NT2/D1 (cell line): Measurements from ENCODE around the gene SLC1A7.

Experiments
- DNase-seq: peaks from one replicate; pipeline ENCODE4 v3.0.0-alpha.2; 2011; ENCODE audit warnings: low read depth, low spot score
- H3K27me3 ChIP-seq: 2 replicates; pipeline ENCODE4 v1.6.0; 2011; ENCODE audit warnings: mild to moderate bottlenecking; ENCODE audit not compliant: insufficient read length, insufficient read depth
- H3K36me3 ChIP-seq: 2 replicates; pipeline ENCODE4 v1.6.1; 2011; ENCODE audit warnings: mild to moderate bottlenecking, low read length, mixed read lengths; ENCODE audit not compliant: insufficient read depth, insufficient read length
- H3K4me1 ChIP-seq: 2 replicates; pipeline ENCODE4 v1.5.1; 2011; ENCODE audit not compliant: insufficient read depth, insufficient read length
- H3K4me3 ChIP-seq: 2 replicates; pipeline ENCODE4 v1.5.1; 2011; ENCODE audit warnings: low read depth; ENCODE audit not compliant: insufficient read length
- H3K9ac ChIP-seq: 2 replicates; pipeline ENCODE4 v1.6.0; 2011; ENCODE audit warnings: low read depth; ENCODE audit not compliant: insufficient read length
- H3K9me3 ChIP-seq: 2 replicates; pipeline ENCODE4 v1.5.1; 2011; ENCODE audit warnings: mild to moderate bottlenecking, low read length; ENCODE audit not compliant: insufficient read depth
- SUZ12 ChIP-seq: IDR thresholded peaks from 2 replicates; pipeline ENCODE4 v1.6.1; 2011; ENCODE audit not compliant: insufficient read length, insufficient read depth; ENCODE audit errors: extremely low read depth
- YY1 ChIP-seq: IDR thresholded peaks from 2 replicates; pipeline ENCODE4 v1.6.1; 2011; ENCODE audit not compliant: insufficient read length, insufficient read depth
- ZNF274 ChIP-seq: IDR thresholded peaks from 2 replicates; pipeline ENCODE4 v1.6.1; 2011; ENCODE audit warnings: mild to moderate bottlenecking, low read depth, low read length

Gene SLC1A7

DNA sequence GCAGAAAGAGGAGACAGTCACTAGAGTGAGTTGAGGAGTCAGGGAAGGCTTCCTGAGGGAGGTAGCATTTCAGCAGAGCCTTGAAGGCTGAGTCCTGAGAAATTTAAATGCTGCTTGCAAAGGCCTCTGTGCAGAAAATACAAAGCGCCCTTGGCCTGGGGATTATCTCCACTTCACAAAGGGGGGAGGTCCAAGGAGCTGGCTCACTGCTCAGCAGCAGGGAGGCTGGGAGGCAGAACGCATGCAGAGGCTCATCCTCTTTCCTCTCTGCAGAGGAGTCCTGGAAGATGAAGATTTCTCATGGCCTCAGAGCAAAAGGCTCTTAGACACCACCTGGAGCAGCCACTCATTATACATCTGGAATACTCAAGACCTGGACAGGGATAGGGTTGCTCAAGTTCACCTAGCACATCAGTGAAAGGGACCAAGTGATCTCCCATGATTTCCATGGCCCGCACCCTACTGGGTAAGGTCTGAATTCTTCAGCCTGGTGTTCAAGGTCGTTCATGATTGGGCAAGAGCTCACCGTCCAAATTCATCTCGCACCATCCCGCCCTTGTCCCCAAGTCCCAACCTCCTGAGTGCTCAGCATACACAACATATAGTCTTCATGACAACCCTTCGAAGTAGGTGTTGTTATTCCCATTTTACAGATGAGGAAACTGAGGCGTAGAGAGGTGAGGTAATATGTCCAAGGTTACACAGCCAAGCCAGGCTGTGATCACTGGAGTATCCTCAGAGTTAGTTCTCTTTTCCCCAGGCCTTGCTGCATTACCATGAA is 9.0 kb downstream of the SLC1A7 start:
- Histone ChIP-seq H3K36me3 (no peaks in the 10 kb centered on the region), H3K4me1 (peaks cover 19% of the 10 kb centered on the region), H3K9ac (no peak overlapping the region), H3K27me3 (no peaks in the 10 kb centered on the region), H3K4me3 (no peak overlapping the region), H3K9me3 (peaks cover 14% of the 10 kb centered on the region)
- TF ChIP-seq SUZ12, result no peak
- no peak for TF ChIP-seq YY1
- TF ChIP-seq ZNF274, result no peak
- no peak for DNase-seq

DNA sequence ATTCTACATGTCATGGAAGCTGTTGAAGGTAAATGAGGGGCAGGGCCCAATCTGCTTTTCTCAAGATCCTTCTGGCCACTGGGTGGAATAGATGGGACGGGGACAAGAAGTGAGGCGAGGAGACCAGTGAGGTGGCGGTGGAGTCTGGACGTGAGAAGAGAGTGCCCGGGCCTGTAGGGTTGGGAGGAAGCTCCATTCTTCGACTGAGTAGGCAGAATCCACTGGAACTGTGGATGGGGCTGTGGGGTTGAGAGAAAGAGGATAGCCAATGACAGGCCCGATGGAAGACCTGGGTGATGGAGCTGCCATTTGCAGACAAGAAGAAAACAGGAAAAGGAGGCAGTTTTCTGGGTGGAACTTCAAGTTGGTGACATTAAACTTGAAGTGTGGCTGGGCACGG is 10.3 kb downstream of the SLC1A7 start:
- DNase-seq, result no peak
- Histone ChIP-seq H3K4me3 (no peak overlapping the region), H3K9ac (no peak overlapping the region), H3K36me3 (no peaks in the 10 kb centered on the region), H3K27me3 (no peaks in the 10 kb centered on the region), H3K9me3 (peaks cover under 1% of the 10 kb centered on the region), H3K4me1 (peaks cover 22% of the 10 kb centered on the region)
- no peak for TF ChIP-seq SUZ12

DNA sequence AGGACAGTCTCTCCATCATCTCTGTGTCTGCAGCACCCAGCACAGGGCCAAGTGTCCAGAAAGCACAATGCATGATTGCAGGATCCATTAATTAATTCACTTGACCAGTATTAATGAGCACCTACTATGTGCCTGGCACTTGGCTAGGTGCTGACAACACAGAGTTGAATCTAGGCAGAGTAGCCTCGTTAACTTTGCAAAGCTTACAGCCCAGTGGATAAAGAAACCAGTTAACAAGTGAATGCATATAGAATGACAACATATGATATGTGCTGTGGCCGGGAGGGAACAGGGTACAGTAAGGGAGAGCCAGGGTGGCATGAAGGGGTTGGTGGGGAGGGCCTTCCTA is 10.9 kb downstream of the SLC1A7 start:
- no peak for DNase-seq
- Histone ChIP-seq H3K4me3 (no peak overlapping the region), H3K9ac (no peak overlapping the region), H3K27me3 (no peaks in the 10 kb centered on the region), H3K9me3 (no peaks in the 10 kb centered on the region; the same call in 1 of the 2 replicates), H3K4me1 (peaks cover 22% of the 10 kb centered on the region), H3K36me3 (no peaks in the 10 kb centered on the region)
- TF ChIP-seq YY1 (no peak), SUZ12 (no peak), ZNF274 (no peak)

DNA sequence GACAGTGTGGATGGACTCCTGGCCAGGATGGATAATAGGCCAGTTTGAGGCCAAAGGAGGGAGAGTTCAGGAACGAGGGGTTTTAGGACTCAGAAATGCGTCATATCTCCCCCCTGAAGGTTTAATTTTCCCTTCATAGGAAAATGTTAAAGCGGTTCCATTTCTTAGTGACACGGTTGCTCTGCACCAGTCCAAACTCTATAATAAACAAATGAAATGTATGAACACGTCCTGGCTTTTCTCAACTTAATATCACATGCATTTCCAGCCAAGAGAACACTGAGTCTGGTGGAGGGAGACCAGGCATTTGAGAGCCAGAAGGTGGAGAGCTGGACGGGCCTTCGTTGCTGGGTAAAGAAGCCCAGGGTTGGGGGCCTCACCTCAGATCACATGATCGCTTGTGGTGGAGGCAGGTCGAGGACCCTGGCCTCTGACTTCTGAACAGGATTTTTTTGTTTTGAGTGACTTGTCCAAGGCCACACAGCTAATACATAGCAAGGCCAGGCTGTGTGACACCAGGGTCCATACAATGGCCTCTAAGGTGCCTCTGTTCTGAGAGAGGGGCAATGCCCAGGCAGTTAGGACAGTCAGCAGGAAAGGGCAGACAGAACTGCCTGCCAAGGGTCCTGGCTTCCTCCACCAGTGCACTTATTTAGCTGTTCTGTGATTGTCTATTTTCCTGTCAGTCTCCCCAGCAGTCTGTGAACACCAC is 11.4 kb downstream of the SLC1A7 start:
- H3K4me3 ChIP-seq, result no peak overlapping the region
- TF ChIP-seq YY1, result no peak
- H3K27me3 ChIP-seq, result no peaks in the 10 kb centered on the region
- H3K9me3 ChIP-seq, result no peaks in the 10 kb centered on the region; the same call in 1 of the 2 replicates
- DNase-seq, result no peak
- no peaks in the 10 kb centered on the region for H3K36me3 ChIP-seq
- no peak overlapping the region for H3K9ac ChIP-seq
- H3K4me1 ChIP-seq, result peaks cover 24% of the 10 kb centered on the region

DNA sequence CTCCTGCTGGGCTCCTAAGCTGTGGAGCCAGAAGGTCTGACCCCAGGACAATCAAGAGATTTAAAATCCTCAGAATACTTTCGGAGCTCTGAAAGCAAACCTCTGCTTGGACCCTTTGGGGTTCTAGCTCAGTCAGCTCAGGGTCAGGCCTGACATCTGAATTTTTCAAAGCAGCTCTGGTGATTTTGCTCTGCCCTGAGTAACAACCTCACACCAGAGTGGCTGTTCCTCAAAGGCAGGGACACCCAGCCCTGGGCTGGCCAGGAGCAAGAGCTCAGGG is 11.9 kb downstream of the SLC1A7 start:
- H3K9me3 ChIP-seq, result no peaks in the 10 kb centered on the region; the same call in 1 of the 2 replicates
- TF ChIP-seq SUZ12 (no peak), ZNF274 (no peak), YY1 (no peak)

DNA sequence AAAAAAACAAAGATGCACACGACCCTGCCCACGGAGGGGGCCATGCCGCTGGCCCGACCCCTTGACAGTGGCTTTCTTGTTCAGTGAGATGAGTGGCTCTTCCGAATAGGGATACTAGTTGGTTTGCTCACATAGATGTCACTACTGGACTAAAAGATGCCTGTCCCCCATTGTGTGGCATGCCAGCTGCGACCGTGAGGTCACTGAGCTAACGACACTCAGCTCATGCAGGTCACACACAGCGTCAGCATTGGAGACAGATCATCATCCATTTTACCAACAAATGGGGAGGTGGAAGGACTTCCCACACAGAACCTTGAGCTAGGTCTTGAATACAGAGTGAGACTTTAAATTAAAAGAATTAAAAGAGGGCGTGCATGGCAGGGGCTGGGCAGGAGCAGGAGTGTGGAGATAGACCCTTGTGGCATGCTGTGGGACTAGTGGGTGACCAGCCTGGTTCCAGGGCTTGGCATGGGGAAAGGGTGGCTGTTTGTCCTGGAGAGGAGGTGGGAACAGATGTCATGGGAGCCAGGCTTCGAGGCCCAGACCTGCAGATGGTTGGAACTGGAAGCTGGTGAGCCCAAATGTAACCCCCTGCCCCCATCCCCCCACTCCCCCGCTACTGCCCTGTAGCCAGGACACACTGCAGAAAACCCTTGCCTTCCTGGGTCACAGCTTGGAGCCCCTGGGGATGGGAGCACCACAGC is 12.4 kb downstream of the SLC1A7 start:
- no peaks in the 10 kb centered on the region for H3K27me3 ChIP-seq
- peaks cover 24% of the 10 kb centered on the region for H3K4me1 ChIP-seq
- DNase-seq, result no peak
- H3K9ac ChIP-seq, result no peak overlapping the region
- H3K36me3 ChIP-seq, result no peaks in the 10 kb centered on the region
- H3K4me3 ChIP-seq, result no peak overlapping the region
- TF ChIP-seq YY1 (no peak), ZNF274 (no peak), SUZ12 (no peak)
- H3K9me3 ChIP-seq, result no peaks in the 10 kb centered on the region; the same call in 1 of the 2 replicates

More for the DNA sequence above, 11.9 kb downstream of the SLC1A7 start:
- H3K36me3 ChIP-seq, result no peaks in the 10 kb centered on the region
- no peaks in the 10 kb centered on the region for H3K27me3 ChIP-seq
- H3K4me1 ChIP-seq, result peaks cover 24% of the 10 kb centered on the region
- no peak overlapping the region for H3K4me3 ChIP-seq
- no peak for DNase-seq
- no peak overlapping the region for H3K9ac ChIP-seq

DNA sequence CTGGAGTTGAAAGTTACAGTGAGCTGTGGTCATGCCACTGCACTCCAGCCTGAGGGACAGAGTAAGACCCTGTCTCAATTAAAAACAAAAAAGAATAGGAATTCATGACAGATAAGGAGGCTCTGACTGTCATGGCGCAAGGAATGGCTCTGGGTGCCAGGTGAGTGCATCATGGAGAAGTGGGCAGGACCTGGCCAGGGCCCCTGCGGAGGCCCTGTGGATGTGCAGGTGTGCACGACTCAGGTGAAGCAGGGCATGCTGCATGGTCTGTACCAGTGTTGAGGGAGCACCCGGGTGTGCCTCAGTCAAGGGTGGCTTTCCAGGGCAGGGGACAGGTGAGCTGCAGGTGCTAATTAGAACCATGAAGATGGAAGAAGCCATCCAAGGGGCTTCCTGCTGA is 14.0 kb downstream of the SLC1A7 start:
- no peaks in the 10 kb centered on the region for H3K27me3 ChIP-seq
- H3K36me3 ChIP-seq, result no peaks in the 10 kb centered on the region
- no peak for TF ChIP-seq YY1
- TF ChIP-seq SUZ12, result no peak
- TF ChIP-seq ZNF274, result no peak
- no peak overlapping the region for H3K9ac ChIP-seq
- H3K4me3 ChIP-seq, result no peak overlapping the region
- H3K9me3 ChIP-seq, result no peaks in the 10 kb centered on the region; the same call in 1 of the 2 replicates
- peaks cover 24% of the 10 kb centered on the region for H3K4me1 ChIP-seq
- DNase-seq, result no peak
